GM12878 (cell line): Measurements from ENCODE around the gene DALRD3. TPM values are rescaled to one million over a fixed set of nuclear protein-coding genes. Genes with fewer than 3 reads are reported as not detected.
A peak's percentile ranks its signal among the peaks of the same experiment; 100 is the strongest.

ENCODE experiments used
- BACH1 ChIP-seq: fragments of 450-650 bp; IDR thresholded peaks from 2 replicates; pipeline ENCODE4 v1.6.1; 2017; ENCODE audit warnings: mild to moderate bottlenecking, borderline replicate concordance
- BCL11A ChIP-seq: IDR thresholded peaks from 2 replicates; pipeline ENCODE4 v1.6.1; 2011; ENCODE audit warnings: low read depth, low read length
- BMI1 ChIP-seq: fragments of 450-650 bp; IDR thresholded peaks from 2 replicates; pipeline ENCODE4 v1.6.1; 2016; ENCODE audit warnings: mild to moderate bottlenecking, moderate library complexity, borderline replicate concordance
- CREM ChIP-seq: IDR thresholded peaks from 2 replicates; pipeline ENCODE4 v1.6.1; 2014; ENCODE audit warnings: antibody characterized with exemption, low read depth
- E2F8 ChIP-seq: fragments of 450-650 bp; IDR thresholded peaks from 2 replicates; pipeline ENCODE4 v1.6.1; 2018; ENCODE audit warnings: mild to moderate bottlenecking, low read depth, moderate library complexity; ENCODE audit not compliant: partially characterized antibody
- GABPA ChIP-seq: IDR thresholded peaks from 2 replicates; pipeline ENCODE4 v1.6.1; 2014; ENCODE audit warnings: antibody characterized with exemption, low read depth, mild to moderate bottlenecking, inconsistent platforms
- KAT2A ChIP-seq: conservative IDR thresholded peaks from 2 replicates; pipeline ENCODE4 v1.6.1; 2011; ENCODE audit warnings: low read depth, low read length; ENCODE audit not compliant: control insufficient read depth
- MYC ChIP-seq: IDR thresholded peaks from 2 replicates; pipeline ENCODE4 v1.6.1; 2011; ENCODE audit warnings: mild to moderate bottlenecking, low read length, moderate library complexity, inconsistent platforms; ENCODE audit not compliant: insufficient read depth, insufficient replicate concordance, insufficient read length, severe bottlenecking
- PBX3 ChIP-seq: IDR thresholded peaks from 2 replicates; pipeline ENCODE4 v1.6.1; 2011; ENCODE audit warnings: mild to moderate bottlenecking, low read depth, low read length, moderate library complexity; ENCODE audit not compliant: insufficient replicate concordance
- POLR2AphosphoS5 ChIP-seq: IDR thresholded peaks from 2 replicates; pipeline ENCODE4 v1.6.1; 2011; ENCODE audit warnings: mild to moderate bottlenecking, low read length, inconsistent platforms
- REST ChIP-seq: IDR thresholded peaks from 2 replicates; pipeline ENCODE4 v1.6.1; 2012; ENCODE audit warnings: mild to moderate bottlenecking, low read depth, low read length
- SIX5 ChIP-seq: IDR thresholded peaks from 2 replicates; pipeline ENCODE4 v1.6.1; 2011; ENCODE audit warnings: mild to moderate bottlenecking, low read depth, low read length, moderate library complexity; ENCODE audit not compliant: severe bottlenecking
- SP1 ChIP-seq: IDR thresholded peaks from one replicate; pipeline ENCODE4 v1.6.1; 2011; ENCODE audit warnings: low read depth, low read length
- SRF ChIP-seq, 2 experiments: IDR thresholded peaks; 2 replicates each; pipeline ENCODE4 v1.6.1; 2011; ENCODE audit warnings: low read depth in 2 of 2, low read length in 2 of 2, mild to moderate bottlenecking in 1 of 2, moderate library complexity in 1 of 2
- YBX1 ChIP-seq: fragments of 450-650 bp; IDR thresholded peaks from 2 replicates; pipeline ENCODE4 v1.6.1; 2016; ENCODE audit warnings: antibody characterized with exemption
- ZNF217 ChIP-seq: fragments of 450-650 bp; IDR thresholded peaks from 2 replicates; pipeline ENCODE4 v1.6.1; 2017; ENCODE audit warnings: antibody characterized with exemption, mild to moderate bottlenecking
- ZNF384 ChIP-seq: IDR thresholded peaks from 2 replicates; pipeline ENCODE4 v1.6.1; 2012; ENCODE audit warnings: low read depth, mild to moderate bottlenecking, low read length, improper control_type of control experiment, borderline replicate concordance
- polyA plus RNA-seq, 11 experiments: library from polyadenylated mRNA; depleted of rRNA in 4 of 11; unstranded in 6 of 11; stranded (reverse) in 5 of 11; fragments of >200 nt; fragmentation: Nextera tagmentation in 4 of 11; fragmentation: Illumina TruSeq in 1 of 11; extraction: Ambion mirVana in 4 of 11; extraction: Trizol in 1 of 11; gene quantifications; 1 replicate in 1 of 11; 2 replicates in 10 of 11; pipeline versions ENCODE4 v1.2.1 to v1.2.3, GENCODE V29; 2011 to 2016; ENCODE audit warnings: inconsistent platforms in 2 of 11, missing spikeins in 2 of 11, low read depth in 1 of 11
- total RNA-seq, 4 experiments: library from RNA; depleted of rRNA in 3 of 4; stranded (reverse); fragments of >200 nt in 3 of 4; fragmentation: Illumina TruSeq in 1 of 4; extraction: Trizol in 1 of 4; gene quantifications; 2 replicates each; pipeline versions ENCODE4 v1.2.1 to v1.2.3, GENCODE V29; 2013 to 2021
- TF ChIP-seq, protein P1 (sequence below): fragments of 150-350 bp; IDR thresholded peaks from 2 replicates; pipeline ENCODE4 v1.6.1; 2014; ENCODE audit warnings: mild to moderate bottlenecking, low read depth, low read length
- TF ChIP-seq, protein P2 (sequence below): IDR thresholded peaks from 2 replicates; pipeline ENCODE4 v1.6.1; 2011; ENCODE audit warnings: low read depth, low read length, improper control_type of control experiment, borderline replicate concordance

The DALRD3 gene
- total and polyA plus RNA-seq, 10 of the 15 experiments (the other 5 are each of a cell fraction or from before 2014, with no cell fraction given) = 10.1 to 28.2 (median 21.6) TPM

DNA sequence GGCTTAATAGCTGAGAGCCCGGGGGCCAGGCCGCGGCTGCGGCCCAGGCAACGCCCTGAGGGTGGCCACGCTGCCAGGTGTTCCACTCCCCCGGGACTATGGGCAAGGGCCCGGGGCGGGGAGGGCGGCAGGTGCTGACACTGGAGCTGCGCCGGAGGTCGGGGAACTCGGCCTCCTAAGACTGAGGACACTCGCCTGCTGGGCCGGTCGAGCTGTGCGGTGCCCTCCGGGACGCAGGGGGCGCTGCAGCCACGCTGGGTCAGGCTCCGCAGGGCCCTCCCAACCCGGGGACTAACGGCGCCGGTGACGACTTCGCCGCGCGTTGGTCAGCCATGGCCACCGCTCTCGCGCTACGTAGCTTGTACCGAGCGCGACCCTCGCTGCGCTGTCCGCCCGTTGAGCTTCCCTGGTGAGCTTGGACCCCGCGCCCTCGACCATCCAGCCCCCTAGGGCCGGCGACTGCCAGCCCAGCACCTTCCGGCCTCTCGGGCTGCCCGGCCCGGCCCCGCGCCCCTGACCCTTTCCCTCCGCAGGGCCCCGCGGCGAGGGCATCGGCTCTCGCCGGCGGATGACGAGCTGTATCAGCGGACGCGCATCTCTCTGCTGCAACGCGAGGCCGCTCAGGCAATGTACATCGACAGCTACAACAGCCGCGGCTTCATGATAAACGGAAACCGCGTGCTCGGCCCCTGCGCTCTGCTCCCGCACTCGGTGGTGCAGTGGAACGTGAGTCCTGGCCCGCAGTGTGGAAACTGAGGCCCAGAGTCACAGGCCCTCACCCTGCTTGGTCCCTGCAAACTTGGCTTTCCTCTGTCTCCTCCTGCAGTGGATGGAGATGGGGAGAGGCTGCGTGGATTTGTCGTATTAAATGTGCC, 3.7 kb upstream of the DALRD3 start, which contains the start of gene NDUFAF3 (continued):
- TF ChIP-seq, protein P1, sequence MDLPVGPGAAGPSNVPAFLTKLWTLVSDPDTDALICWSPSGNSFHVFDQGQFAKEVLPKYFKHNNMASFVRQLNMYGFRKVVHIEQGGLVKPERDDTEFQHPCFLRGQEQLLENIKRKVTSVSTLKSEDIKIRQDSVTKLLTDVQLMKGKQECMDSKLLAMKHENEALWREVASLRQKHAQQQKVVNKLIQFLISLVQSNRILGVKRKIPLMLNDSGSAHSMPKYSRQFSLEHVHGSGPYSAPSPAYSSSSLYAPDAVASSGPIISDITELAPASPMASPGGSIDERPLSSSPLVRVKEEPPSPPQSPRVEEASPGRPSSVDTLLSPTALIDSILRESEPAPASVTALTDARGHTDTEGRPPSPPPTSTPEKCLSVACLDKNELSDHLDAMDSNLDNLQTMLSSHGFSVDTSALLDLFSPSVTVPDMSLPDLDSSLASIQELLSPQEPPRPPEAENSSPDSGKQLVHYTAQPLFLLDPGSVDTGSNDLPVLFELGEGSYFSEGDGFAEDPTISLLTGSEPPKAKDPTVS = no peak
- TF ChIP-seq, protein P2, sequence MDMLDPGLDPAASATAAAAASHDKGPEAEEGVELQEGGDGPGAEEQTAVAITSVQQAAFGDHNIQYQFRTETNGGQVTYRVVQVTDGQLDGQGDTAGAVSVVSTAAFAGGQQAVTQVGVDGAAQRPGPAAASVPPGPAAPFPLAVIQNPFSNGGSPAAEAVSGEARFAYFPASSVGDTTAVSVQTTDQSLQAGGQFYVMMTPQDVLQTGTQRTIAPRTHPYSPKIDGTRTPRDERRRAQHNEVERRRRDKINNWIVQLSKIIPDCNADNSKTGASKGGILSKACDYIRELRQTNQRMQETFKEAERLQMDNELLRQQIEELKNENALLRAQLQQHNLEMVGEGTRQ = no peak
- no peak for TF ChIP-seq E2F8
- peak; percentile 80 for TF ChIP-seq CREM
- TF ChIP-seq PBX3 = no peak
- no peak for TF ChIP-seq SRF (IDR thresholded peaks at IDR 0.05; ENCODE audit: low read depth in 2 of 2, low read length in 2 of 2)
- TF ChIP-seq BACH1 = peak; percentile 76; the same call in 1 of the 2 replicates
- 0 out of 2 replicates have a peak, but pooled peaks have one; percentile 13 for TF ChIP-seq REST
- peak; percentile 81 for TF ChIP-seq MYC
- TF ChIP-seq BCL11A = no peak
- TF ChIP-seq GABPA = no peak
- TF ChIP-seq SP1 = peak; percentile 42
- no peak; the same call in 1 of the 2 replicates for TF ChIP-seq POLR2AphosphoS5
- no peak for TF ChIP-seq YBX1
- peak; percentile 27 for TF ChIP-seq SIX5
- TF ChIP-seq ZNF384 = no peak
- TF ChIP-seq KAT2A = no peak
- peak; percentile 73; the same call in 1 of the 2 replicates for TF ChIP-seq ZNF217
- TF ChIP-seq BMI1 = no peak
